Small intestine (tissue), 16 donors: ENCODE results near the gene FAM174B. TPM values are rescaled to one million over a fixed set of nuclear protein-coding genes. Genes with fewer than 3 reads are reported as not detected.

Source experiments
- DNase-seq, 2 donors: peaks; one replicate each; pipeline versions ENCODE4 v3.0.0 to v3.0.0-alpha.2; 2013
- FAIRE-seq: peaks from 2 replicates; lab custom pipeline; 2012; peaks lifted over from hg19 to GRCh38; lab: Jason Lieb, UNC
- H3K27ac ChIP-seq, 3 donors: one replicate each; pipeline ENCODE4 v1.5.1; 2013; ENCODE audit warnings: low read length in 2 of 3, mild to moderate bottlenecking in 2 of 3, control low read depth in 1 of 3, inconsistent platforms in 1 of 3, low read depth in 1 of 3, moderate library complexity in 1 of 3
- H3K27me3 ChIP-seq, 3 donors: one replicate each; pipeline ENCODE4 v1.6.1; 2013; ENCODE audit warnings: low read length in 3 of 3, inconsistent platforms in 1 of 3; ENCODE audit not compliant: control insufficient read depth in 3 of 3, insufficient read depth in 3 of 3
- H3K36me3 ChIP-seq, 3 donors: one replicate each; pipeline ENCODE4 v1.6.1; 2013; ENCODE audit warnings: low read length in 3 of 3, inconsistent platforms in 1 of 3, low read depth in 1 of 3, mild to moderate bottlenecking in 1 of 3, moderate library complexity in 1 of 3; ENCODE audit not compliant: control insufficient read depth in 3 of 3, insufficient read depth in 2 of 3
- H3K4me1 ChIP-seq, 3 donors: one replicate each; pipeline ENCODE4 v1.6.1; 2013; ENCODE audit warnings: low read length in 2 of 3, inconsistent platforms in 1 of 3, low read depth in 1 of 3, mild to moderate bottlenecking in 1 of 3, moderate library complexity in 1 of 3; ENCODE audit not compliant: control insufficient read depth in 3 of 3, insufficient read depth in 2 of 3
- H3K4me3 ChIP-seq, 3 donors: one replicate each; pipeline ENCODE4 v1.5.1; 2013; ENCODE audit warnings: low read length in 3 of 3, control low read depth in 1 of 3, inconsistent platforms in 1 of 3, low read depth in 1 of 3, mild to moderate bottlenecking in 1 of 3, moderate library complexity in 1 of 3
- H3K9me3 ChIP-seq, 2 donors: one replicate each; pipeline ENCODE4 v1.6.1; 2013; ENCODE audit warnings: low read depth in 1 of 2, low read length in 1 of 2; ENCODE audit not compliant: control insufficient read depth in 2 of 2, insufficient read depth in 1 of 2
- WGBS, 3 donors: extraction: QIAGEN DNeasy Blood & Tissue Kit; methylation state at CpG; one replicate each; pipeline ENCODE4 v1.1.7; 2013; 5-methylcytosine and 5-hydroxymethylcytosine counted together
- long read RNA-seq, 10 donors: transcript quantifications; one replicate each; lab custom pipeline, GENCODE V29; 2026
- polyA plus RNA-seq, 4 donors: library from polyadenylated mRNA; stranded (reverse) in 3 of 4; unstranded in 1 of 4; fragments of 200-250 nt in 3 of 4; fragments of 120-200 nt in 1 of 4; gene quantifications; one replicate each; pipeline versions ENCODE4 v1.2.1 to v1.2.3, GENCODE V29; 2013
- donor health status: healthy with polysubstance abuse.
- donor health status: control.
- donor health status: control.
- donor health status: Bipolar disorder and iron deficiency.
- donor health status: healthy.

FAM174B gene
- polyA plus RNA-seq, result 10 to 100 TPM in 1 of 4 donors, 1 to 10 TPM in 3; 1.8 to 14.6 (median 5.6) TPM
- long read RNA-seq, donor 1, result 0 reads
- long read RNA-seq, donor 2, transcript FAM174B-201 (3 exons, 2,792 nt), result major isoform, 5 of 5 reads
- long read RNA-seq, donor 2, partial matches to known transcripts, result 0 of 5 reads
- long read RNA-seq, donor 2, other reads (novel, unspliced or antisense), result 0 of 5 reads
- long read RNA-seq, donor 3, partial matches to known transcripts, result 0 of 4 reads
- long read RNA-seq, donor 3, other reads (novel, unspliced or antisense), result 0 of 4 reads
- long read RNA-seq, donor 4, result 0 reads
- long read RNA-seq, donor 5, partial matches to known transcripts, result 0 of 1 reads
- long read RNA-seq, donor 5, other reads (novel, unspliced or antisense), result 0 of 1 reads
- long read RNA-seq, donor 6, partial matches to known transcripts, result 0 of 4 reads
- long read RNA-seq, donor 6, other reads (novel, unspliced or antisense), result 0 of 4 reads
- long read RNA-seq, donor 7, partial matches to known transcripts, result 0 of 1 reads
- long read RNA-seq, donor 7, other reads (novel, unspliced or antisense), result 0 of 1 reads
- long read RNA-seq, donor 8, partial matches to known transcripts, result 0 of 4 reads
- long read RNA-seq, donor 8, other reads (novel, unspliced or antisense), result 0 of 4 reads
- long read RNA-seq, donor 9, partial matches to known transcripts, result 0 of 1 reads
- long read RNA-seq, donor 9, other reads (novel, unspliced or antisense), result 0 of 1 reads
- long read RNA-seq, donor 10, transcript FAM174B-201 (3 exons, 2,792 nt), result major isoform, 6 of 6 reads
- long read RNA-seq, donor 10, partial matches to known transcripts, result 0 of 6 reads
- long read RNA-seq, donor 10, other reads (novel, unspliced or antisense), result 0 of 6 reads

DNA sequence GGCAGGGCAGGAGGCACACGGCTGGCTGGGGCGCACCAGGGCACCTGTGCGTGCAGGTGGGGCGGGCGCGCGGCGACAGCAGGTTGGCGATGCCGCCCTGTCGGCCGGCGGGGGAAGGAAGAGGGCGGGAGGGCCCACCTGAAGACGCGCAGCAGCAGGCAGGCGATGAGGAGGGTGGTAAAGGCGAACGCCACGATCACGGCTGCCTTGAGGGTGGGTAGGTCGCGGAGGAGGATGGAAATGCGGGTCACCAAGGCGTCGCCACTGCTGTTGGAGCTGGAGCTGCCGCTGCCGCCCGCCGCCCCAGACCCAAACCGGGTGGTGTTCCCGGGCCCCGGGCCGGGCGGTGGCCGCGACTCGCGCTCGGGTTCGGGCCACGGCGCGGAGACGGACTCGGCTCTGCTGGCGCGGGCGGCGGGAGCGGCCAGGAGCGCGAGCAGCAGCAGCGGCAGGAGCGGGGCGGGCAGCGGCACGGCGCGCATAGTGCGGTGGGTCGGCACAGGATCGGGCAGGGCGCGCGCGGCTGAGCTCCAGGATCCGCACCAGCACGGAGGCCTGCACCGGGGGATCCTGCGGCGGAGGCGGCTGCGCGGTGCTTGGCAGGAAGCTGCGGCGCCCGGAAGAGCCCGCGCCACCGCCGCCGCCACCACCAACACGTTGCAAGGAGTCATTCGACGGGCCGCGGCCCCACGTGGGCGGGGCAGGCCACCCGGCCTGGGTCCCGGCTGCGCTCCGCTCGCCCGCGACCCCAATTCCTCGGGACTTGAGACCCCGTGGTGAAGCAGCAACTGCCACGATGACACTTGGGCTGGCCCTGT is at the start of gene FAM174B:
Gene FAM174B (minus strand): TSS at position 598 of the 818 bp plus-strand sequence.
- Histone ChIP-seq H3K36me3 (peaks cover 0 to 9% (median 0%) of the 10 kb centered on the region in 3 donors), H3K27me3 (no peaks in the 10 kb centered on the region), H3K4me1 (no peaks in the 10 kb centered on the region), H3K27ac (peak within 1 kb of the TSS in 1 of 3 donors; percentile 56), H3K9me3 (peaks cover 0 to 5% of the 10 kb centered on the region in 2 donors), H3K4me3 (peak within 1 kb of the TSS; percentile 41 to 61 (median 46))
- peak; percentile 54 to 76 for DNase-seq
- WGBS, 3 donors, result 0 to 2% (median 1%) methylated on average over 67 to 100 of the region's 100 CpGs
- no peak for FAIRE-seq

DNA sequence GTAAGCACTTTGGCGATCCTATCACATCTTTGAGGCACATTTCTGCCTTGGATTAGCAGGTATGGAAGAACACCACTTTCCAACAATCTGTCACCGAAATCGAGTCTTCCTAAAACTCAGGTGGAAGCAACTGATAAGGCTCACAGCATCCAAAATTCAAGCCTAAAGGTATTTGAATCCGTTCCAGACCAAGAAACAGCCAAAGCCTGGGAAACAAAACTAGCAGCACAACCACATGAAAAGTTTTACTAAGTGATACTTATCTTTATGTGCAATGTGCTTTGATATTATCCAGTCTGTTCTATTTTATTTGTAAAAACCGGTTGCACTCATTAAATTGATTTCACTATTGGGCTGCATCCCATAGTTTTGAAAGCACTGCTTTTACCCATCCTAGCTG is 40.5 kb upstream of the FAM174B start:
- FAIRE-seq, result no peak
- no peak for DNase-seq

DNA sequence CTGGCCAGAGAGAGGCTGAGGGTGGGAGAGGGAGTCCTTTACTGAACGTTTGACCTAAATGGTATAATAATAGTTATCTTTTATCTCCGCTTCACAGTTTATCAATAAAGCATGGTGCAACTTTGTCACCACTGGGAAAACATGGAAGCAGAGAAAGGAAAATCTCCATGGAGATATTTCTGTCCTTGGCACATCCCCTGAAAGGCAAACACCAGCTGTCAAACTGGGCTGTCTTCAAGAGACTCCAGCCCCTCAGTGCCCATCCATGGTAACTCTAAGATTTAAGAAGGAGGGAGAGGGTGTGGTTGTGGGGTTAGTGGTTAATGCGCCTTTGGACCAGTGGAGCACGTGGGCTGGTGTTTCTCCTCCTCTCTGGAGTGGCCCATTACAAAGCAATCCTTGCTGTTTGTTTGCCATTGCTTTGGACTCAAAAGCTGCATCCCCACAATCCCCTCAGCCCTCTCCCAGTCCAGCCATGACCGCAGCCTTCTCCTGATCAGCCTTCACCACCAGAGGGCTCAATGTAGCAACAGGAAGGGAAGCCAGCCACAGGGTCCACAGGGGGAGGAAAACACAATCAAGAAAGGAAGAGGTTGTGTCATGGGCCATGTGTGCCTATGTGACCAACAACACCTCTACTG is 38.2 kb upstream of the FAM174B start:
- Histone ChIP-seq H3K4me1 (no peaks in the 10 kb centered on the region), H3K27me3 (no peaks in the 10 kb centered on the region), H3K4me3 (no peak overlapping the region), H3K36me3 (no peaks in the 10 kb centered on the region), H3K9me3 (peaks cover 1 to 9% of the 10 kb centered on the region in 2 donors), H3K27ac (no peak overlapping the region)
- no peak for FAIRE-seq
- DNase-seq, result peak in 1 of 2 donors; percentile 24
- WGBS, 3 donors, result 66 to 71% (median 69%) methylated on average over 5 of the region's 5 CpGs

More for the DNA sequence above, 40.5 kb upstream of the FAM174B start:
- Histone ChIP-seq H3K4me1 (no peaks in the 10 kb centered on the region), H3K27me3 (no peaks in the 10 kb centered on the region), H3K27ac (no peak overlapping the region), H3K36me3 (no peaks in the 10 kb centered on the region), H3K4me3 (no peak overlapping the region), H3K9me3 (peaks cover 0 to 5% of the 10 kb centered on the region in 2 donors)
- WGBS, 3 donors, result 71 to 88% (median 78%) methylated on average over 5 of the region's 5 CpGs

DNA sequence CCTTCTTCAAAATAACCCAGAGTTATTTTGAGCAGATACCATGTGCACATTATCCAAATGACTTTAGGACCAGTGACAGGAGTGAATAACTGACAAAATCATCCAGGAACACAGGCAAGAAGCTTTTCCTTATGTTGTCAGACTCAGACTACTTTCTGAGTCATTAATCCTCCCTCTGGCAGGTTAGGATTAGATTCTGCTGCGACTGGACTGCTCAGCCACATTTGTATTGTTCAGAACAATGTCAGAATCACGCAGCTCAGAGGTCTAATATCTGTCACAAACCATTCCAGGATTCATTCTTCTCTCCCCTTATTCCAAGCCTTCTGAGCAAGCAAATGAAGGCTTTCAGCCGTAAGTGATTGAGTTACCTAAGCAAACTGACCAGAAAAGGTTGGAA is 34.8 kb upstream of the FAM174B start:
- H3K4me1 ChIP-seq, result no peaks in the 10 kb centered on the region
- H3K27ac ChIP-seq, result no peak overlapping the region
- no peaks in the 10 kb centered on the region for H3K36me3 ChIP-seq
- no peaks in the 10 kb centered on the region for H3K27me3 ChIP-seq
- no peak for DNase-seq
- WGBS, 3 donors, result 77 to 91% (median 89%) methylated on average over 3 of the region's 3 CpGs
- no peak overlapping the region for H3K4me3 ChIP-seq
- FAIRE-seq, result no peak
- H3K9me3 ChIP-seq, result peaks cover 1 to 10% of the 10 kb centered on the region in 2 donors

DNA sequence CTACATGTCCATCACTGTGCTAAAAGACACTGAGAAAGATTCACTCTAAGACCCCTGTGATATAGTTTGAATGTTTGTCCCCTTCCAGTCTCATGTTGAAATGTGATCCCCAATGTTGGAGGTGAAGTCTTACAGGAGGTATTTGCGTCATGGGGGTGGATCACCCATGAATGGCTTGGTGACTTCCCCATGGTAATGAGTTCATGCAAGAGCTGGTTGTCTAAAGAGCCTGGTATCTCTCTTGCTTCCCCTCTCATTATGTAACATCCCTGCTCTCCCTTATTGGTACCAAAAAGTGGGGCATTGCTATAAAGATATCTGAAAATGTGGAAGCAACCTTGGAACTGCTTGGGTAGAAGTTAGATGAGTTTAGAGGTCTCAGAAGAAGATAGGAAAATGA is 32.2 kb upstream of the FAM174B start:
- FAIRE-seq, result no peak
- DNase-seq, result no peak
- Histone ChIP-seq H3K27me3 (no peaks in the 10 kb centered on the region), H3K27ac (no peak overlapping the region), H3K4me3 (no peak overlapping the region), H3K9me3 (peaks cover 1 to 10% of the 10 kb centered on the region in 2 donors), H3K36me3 (no peaks in the 10 kb centered on the region), H3K4me1 (no peaks in the 10 kb centered on the region)
- 81 to 96% (median 94%) methylated on average over 1 of the region's 1 CpG for WGBS, 3 donors

DNA sequence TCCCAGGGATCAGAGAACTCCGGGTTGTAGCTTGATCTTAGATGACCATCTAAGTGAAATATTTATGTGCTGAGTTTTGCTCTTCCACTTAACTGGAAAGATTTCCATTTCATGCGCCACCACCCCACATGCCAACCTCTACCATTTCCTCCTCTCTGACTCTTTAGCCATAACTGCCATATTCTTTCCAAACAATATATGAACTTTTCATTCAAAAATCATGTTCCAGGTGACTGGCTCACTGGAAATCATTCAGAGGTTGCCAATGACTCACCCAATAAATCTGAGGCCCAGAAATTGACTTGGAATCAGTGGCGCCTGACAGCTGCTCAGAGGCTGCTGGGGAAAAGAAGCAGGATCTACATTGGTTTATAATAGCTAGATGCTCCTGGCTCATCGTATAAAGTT is 31.6 kb upstream of the FAM174B start:
- H3K27me3 ChIP-seq, result no peaks in the 10 kb centered on the region
- H3K27ac ChIP-seq, result no peak overlapping the region
- no peaks in the 10 kb centered on the region for H3K36me3 ChIP-seq
- FAIRE-seq, result no peak
- 82 to 87% (median 84%) methylated on average over 4 of the region's 4 CpGs for WGBS, 3 donors
- DNase-seq, result no peak
- H3K4me1 ChIP-seq, result no peaks in the 10 kb centered on the region
- H3K4me3 ChIP-seq, result no peak overlapping the region
- peaks cover 1 to 10% of the 10 kb centered on the region in 2 donors for H3K9me3 ChIP-seq

DNA sequence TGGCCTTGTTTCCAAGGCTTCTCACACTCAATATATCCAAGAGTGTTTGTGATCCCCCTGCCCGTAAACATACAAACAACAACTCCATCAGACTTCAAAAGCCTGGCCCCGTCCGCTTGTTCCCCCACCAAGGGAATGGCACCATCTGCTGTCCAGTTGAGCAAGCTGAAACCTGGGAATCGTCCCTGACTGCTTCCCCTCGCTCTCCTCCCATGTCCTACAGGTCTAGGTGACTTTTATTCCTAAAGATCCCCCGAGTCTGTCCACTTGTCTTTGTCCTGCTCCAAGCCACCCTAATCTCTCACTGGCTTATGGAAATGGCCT is 27.9 kb upstream of the FAM174B start:
- FAIRE-seq (no peak), DNase-seq (peak; percentile 31 to 53)
- WGBS, 3 donors, result 37 to 72% (median 40%) methylated on average over 6 of the region's 6 CpGs
- Histone ChIP-seq H3K36me3 (no peaks in the 10 kb centered on the region), H3K9me3 (peaks cover 0 to under 1% of the 10 kb centered on the region in 2 donors), H3K4me1 (no peaks in the 10 kb centered on the region), H3K27me3 (no peaks in the 10 kb centered on the region), H3K4me3 (no peak overlapping the region), H3K27ac (no peak overlapping the region)
